MM.1S (cell line): ENCODE data around the gene CDH5.

Source experiments
- DNase-seq: peaks from one replicate; pipeline ENCODE4 v3.0.0-alpha.2; 2015
- H2AFZ ChIP-seq: fragments of 300-600 bp; sonication (generic); 2 replicates; pipeline ENCODE4 v1.6.0; 2016; ENCODE audit warnings: antibody characterized with exemption, low read length
- H3F3A ChIP-seq: fragments of 300-600 bp; sonication (generic); 2 replicates; pipeline ENCODE4 v1.6.1; 2016; ENCODE audit warnings: mild to moderate bottlenecking, antibody characterized with exemption, low read length, moderate library complexity, mixed read lengths; ENCODE audit not compliant: insufficient read depth
- H3K27ac ChIP-seq: fragments of 300-600 bp; sonication (generic); 2 replicates; pipeline ENCODE4 v1.5.1; 2016; ENCODE audit warnings: mild to moderate bottlenecking, low read length
- H3K27me3 ChIP-seq: fragments of 300-600 bp; sonication (generic); replicated peaks from 2 replicates; pipeline ENCODE4 v1.6.0; 2016; ENCODE audit warnings: low read length; ENCODE audit not compliant: insufficient read depth
- H3K36me3 ChIP-seq: fragments of 300-600 bp; sonication (generic); replicated peaks from 2 replicates; pipeline ENCODE4 v1.6.1; 2016; ENCODE audit warnings: mild to moderate bottlenecking, low read length, mixed read lengths; ENCODE audit not compliant: insufficient read depth
- H3K4me1 ChIP-seq: fragments of 300-600 bp; sonication (generic); 2 replicates; pipeline ENCODE4 v1.6.1; 2016; ENCODE audit warnings: low read length, mixed read lengths
- H3K4me2 ChIP-seq: fragments of 300-600 bp; sonication (generic); 2 replicates; pipeline ENCODE4 v1.6.0; 2016; ENCODE audit warnings: low read depth, low read length
- H3K4me3 ChIP-seq: fragments of 300-600 bp; sonication (generic); 2 replicates; pipeline ENCODE4 v1.5.1; 2016; ENCODE audit warnings: low read length, mixed read lengths
- H3K79me2 ChIP-seq: fragments of 300-600 bp; sonication (generic); 2 replicates; pipeline ENCODE4 v1.6.1; 2016; ENCODE audit warnings: mixed run types, low read length, mixed read lengths
- H3K9ac ChIP-seq: fragments of 300-600 bp; sonication (generic); 2 replicates; pipeline ENCODE4 v1.6.1; 2016; ENCODE audit warnings: low read length, mixed read lengths
- H3K9me2 ChIP-seq: fragments of 300-600 bp; sonication (generic); replicated peaks from 2 replicates; pipeline ENCODE4 v1.6.1; 2016; ENCODE audit warnings: mild to moderate bottlenecking, low read length, mixed read lengths; ENCODE audit not compliant: insufficient read depth
- H3K9me3 ChIP-seq: fragments of 300-600 bp; sonication (generic); replicated peaks from 2 replicates; pipeline ENCODE4 v1.6.1; 2016; ENCODE audit warnings: mild to moderate bottlenecking, low read length, mixed read lengths; ENCODE audit not compliant: insufficient read depth
- H4K20me1 ChIP-seq: fragments of 300-600 bp; sonication (generic); 2 replicates; pipeline ENCODE4 v1.6.1; 2016; ENCODE audit warnings: mild to moderate bottlenecking, low read length, moderate library complexity, mixed read lengths; ENCODE audit not compliant: insufficient read depth
- CTCF ChIP-seq: fragments of 300-600 bp; sonication (generic); IDR thresholded peaks from 2 replicates; pipeline ENCODE4 v1.5.1; 2016; ENCODE audit warnings: antibody characterized with exemption, low read length, mixed read lengths
- EZH2 ChIP-seq: fragments of 300-600 bp; sonication (generic); optimal IDR thresholded peaks from 2 replicates; pipeline ENCODE3; 2017; ENCODE audit warnings: low read depth, mild to moderate bottlenecking, antibody characterized with exemption, low read length, mixed read lengths
- EZH2phosphoT487 ChIP-seq: fragments of 300-600 bp; sonication (generic); IDR thresholded peaks from 2 replicates; pipeline ENCODE4 v1.6.1; 2018; ENCODE audit warnings: antibody characterized with exemption, low read length

CDH5 gene

GRCh38 chr16:66364959-66365306 lies 1.6 kb upstream of the CDH5 start:
- no peak overlapping the region for H3K27ac ChIP-seq
- H3K9ac ChIP-seq: no peak overlapping the region
- peaks cover 40% of the 10 kb centered on the region for H3K27me3 ChIP-seq
- no peaks in the 10 kb centered on the region for H3K9me2 ChIP-seq
- H4K20me1 ChIP-seq: no peaks in the 10 kb centered on the region
- TF ChIP-seq EZH2phosphoT487 (no peak), EZH2 (no peak), CTCF (no peak)
- H3K4me1 ChIP-seq: 0 out of 2 replicates have a peak, but pooled peaks cover 9% of the 10 kb centered on the region
- H3K4me2 ChIP-seq: no peak overlapping the region
- no peaks in the 10 kb centered on the region for H3K79me2 ChIP-seq
- DNase-seq: no peak
- no peak overlapping the region for H2AFZ ChIP-seq
- no peaks in the 10 kb centered on the region for H3K9me3 ChIP-seq
- no peaks in the 10 kb centered on the region for H3K36me3 ChIP-seq
- H3K4me3 ChIP-seq: no peak overlapping the region
- no peaks in the 10 kb centered on the region for H3F3A ChIP-seq

- peaks cover 37% of the 10 kb centered on the region for H3K27me3 ChIP-seq
- no peaks in the 10 kb centered on the region for H3K79me2 ChIP-seq
- H3K9me2 ChIP-seq: no peaks in the 10 kb centered on the region
- H3K4me2 ChIP-seq: no peak overlapping the region
- H3K4me1 ChIP-seq: 0 out of 2 replicates have a peak, but pooled peaks cover 5% of the 10 kb centered on the region
- H3K27ac ChIP-seq: no peak overlapping the region
- H3K36me3 ChIP-seq: no peaks in the 10 kb centered on the region
- TF ChIP-seq EZH2 (no peak), CTCF (no peak), EZH2phosphoT487 (no peak)
- H3K9ac ChIP-seq: no peak overlapping the region
- no peaks in the 10 kb centered on the region for H3F3A ChIP-seq
- H3K4me3 ChIP-seq: no peak overlapping the region
- no peaks in the 10 kb centered on the region for H4K20me1 ChIP-seq
- no peak for DNase-seq
- no peak overlapping the region for H2AFZ ChIP-seq
- no peaks in the 10 kb centered on the region for H3K9me3 ChIP-seq
Observed at GRCh38 chr16:66365651-66366050, 840 bp upstream of the CDH5 start.

GRCh38 chr16:66367968-66368891 lies 1.7 kb downstream of the CDH5 start:
- Histone ChIP-seq H3K4me1 (no peaks in the 10 kb centered on the region), H3K9ac (no peak overlapping the region), H3K27ac (no peak overlapping the region), H3K4me2 (no peak overlapping the region), H3K9me3 (no peaks in the 10 kb centered on the region), H3K9me2 (no peaks in the 10 kb centered on the region), H3K36me3 (no peaks in the 10 kb centered on the region), H3K79me2 (no peaks in the 10 kb centered on the region), H3K27me3 (peaks cover 11% of the 10 kb centered on the region), H4K20me1 (no peaks in the 10 kb centered on the region), H2AFZ (no peak overlapping the region), H3K4me3 (no peak overlapping the region), H3F3A (no peaks in the 10 kb centered on the region)
- no peak for DNase-seq
- TF ChIP-seq EZH2phosphoT487 (no peak), CTCF (no peak), EZH2 (no peak)
